Measurements from ENCODE around the gene RBM47. TPM values are rescaled to one million over a fixed set of nuclear protein-coding genes. Genes with fewer than 3 reads are reported as not detected.

The RBM47 gene
- total RNA-seq, 1 experiment from 2014 or later: 70.3 TPM

DNA sequence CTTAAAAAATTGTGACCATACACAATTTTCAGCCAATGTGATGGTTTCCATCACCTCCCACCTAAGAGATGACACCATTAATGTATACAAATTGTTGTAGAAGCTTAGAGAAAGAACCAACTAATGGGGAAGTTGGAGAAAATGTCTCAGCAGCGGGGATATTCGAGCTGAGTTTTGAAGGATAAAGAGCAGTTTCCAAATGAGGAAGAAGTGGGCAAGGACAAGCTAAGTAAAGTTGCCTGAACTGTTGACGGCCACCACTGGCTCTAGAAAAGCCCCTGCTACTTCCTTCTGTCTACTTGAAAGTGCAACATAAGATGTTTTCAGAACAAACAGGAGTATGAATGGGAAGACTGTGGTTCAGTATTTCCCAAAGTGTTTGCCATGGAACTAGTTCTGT lies 202.5 kb downstream of the RBM47 start:
- H3T11ph ChIP-seq (ENCODE audit: low read length): no peak overlapping the region
- no peak overlapping the region for H3K4ac ChIP-seq (ENCODE audit: low read depth, low read length)
- no peak overlapping the region for H4K5ac ChIP-seq (ENCODE audit: insufficient read length, low read depth, low read length)
- H4K20me1 ChIP-seq (ENCODE audit: control insufficient read depth, insufficient read depth, insufficient read length): no peaks in the 10 kb centered on the region
- H3K23me2 ChIP-seq (ENCODE audit: insufficient read length, low read depth, low read length, poor library complexity, severe bottlenecking): no peaks in the 10 kb centered on the region
- H2BK12ac ChIP-seq (ENCODE audit: insufficient read length, low read depth, low read length): no peak overlapping the region
- no peak overlapping the region for H3K14ac ChIP-seq (ENCODE audit: insufficient read depth, low read length)
- no peak overlapping the region for H4K91ac ChIP-seq (ENCODE audit: insufficient read length, low read depth, low read length)
- H3K18ac ChIP-seq (ENCODE audit: insufficient read length, low read depth, low read length): no peak overlapping the region
- H3K27me3 Mint-ChIP-seq (ENCODE audit: low read depth): no peaks in the 10 kb centered on the region
- no peak overlapping the region for H4K8ac ChIP-seq (replicated peaks; ENCODE audit: insufficient read length, low read depth, low read length)
- H3K4me1 ChIP-seq (ENCODE audit: insufficient read depth, low read length): no peaks in the 10 kb centered on the region
- no peak overlapping the region for H3K27ac ChIP-seq (ENCODE audit: insufficient read length, low read depth, low read length)
- H3K27me3 ChIP-seq (ENCODE audit: insufficient read depth, low read length): no peaks in the 10 kb centered on the region
- H3K27ac Mint-ChIP-seq: no peak overlapping the region
- H2AK5ac ChIP-seq (ENCODE audit: insufficient read length, low read length): no peak overlapping the region
- H3K9ac ChIP-seq (ENCODE audit: extremely low read depth, insufficient read length, low read length): no peak overlapping the region
- H2BK5ac ChIP-seq (ENCODE audit: insufficient read length, low read length): no peak overlapping the region
- no peak overlapping the region for H2BK20ac ChIP-seq (ENCODE audit: low read depth, low read length, poor library complexity, severe bottlenecking)
- no peak for DNase-seq
- H2BK120ac ChIP-seq (ENCODE audit: low read depth, low read length, poor library complexity, severe bottlenecking): no peak overlapping the region
- H2BK15ac ChIP-seq (ENCODE audit: low read depth, low read length): no peak overlapping the region
- no peak overlapping the region for H3K4me2 ChIP-seq (ENCODE audit: insufficient read depth, insufficient read length, low read length)
- H3K79me1 ChIP-seq (ENCODE audit: insufficient read depth, low read depth, low read length, poor library complexity, severe bottlenecking): no peaks in the 10 kb centered on the region
- no peak overlapping the region for H3K56ac ChIP-seq (ENCODE audit: insufficient read length, low read depth, low read length)
- H2AFZ ChIP-seq (ENCODE audit: low read length): no peak overlapping the region
- peaks cover 0 to 3% of the 10 kb centered on the region in 2 experiments; a peak in 1 of 4 replicates for H3K4me1 Mint-ChIP-seq
- H3K36me3 Mint-ChIP-seq (ENCODE audit: insufficient read depth in 1 of 3, low read depth in 3 of 3): peaks cover 35 to 75% (median 50%) of the 10 kb centered on the region in 3 experiments; a peak in 6 of 7 replicates
- H3K9me3 ChIP-seq (ENCODE audit: control insufficient read depth, low read depth, low read length): no peaks in the 10 kb centered on the region
- H3K79me2 ChIP-seq (ENCODE audit: insufficient read depth, low read length): no peaks in the 10 kb centered on the region
- WGBS (ENCODE audit: extremely low coverage, insufficient read length, low lambda C conversion rate): no CpG with 5 or more reads among the region's 3 CpGs
- no peak overlapping the region for H3K4me3 Mint-ChIP-seq
- no peak overlapping the region for H3K23ac ChIP-seq (ENCODE audit: insufficient read length, low read depth, low read length)
- TF ChIP-seq, protein P1, sequence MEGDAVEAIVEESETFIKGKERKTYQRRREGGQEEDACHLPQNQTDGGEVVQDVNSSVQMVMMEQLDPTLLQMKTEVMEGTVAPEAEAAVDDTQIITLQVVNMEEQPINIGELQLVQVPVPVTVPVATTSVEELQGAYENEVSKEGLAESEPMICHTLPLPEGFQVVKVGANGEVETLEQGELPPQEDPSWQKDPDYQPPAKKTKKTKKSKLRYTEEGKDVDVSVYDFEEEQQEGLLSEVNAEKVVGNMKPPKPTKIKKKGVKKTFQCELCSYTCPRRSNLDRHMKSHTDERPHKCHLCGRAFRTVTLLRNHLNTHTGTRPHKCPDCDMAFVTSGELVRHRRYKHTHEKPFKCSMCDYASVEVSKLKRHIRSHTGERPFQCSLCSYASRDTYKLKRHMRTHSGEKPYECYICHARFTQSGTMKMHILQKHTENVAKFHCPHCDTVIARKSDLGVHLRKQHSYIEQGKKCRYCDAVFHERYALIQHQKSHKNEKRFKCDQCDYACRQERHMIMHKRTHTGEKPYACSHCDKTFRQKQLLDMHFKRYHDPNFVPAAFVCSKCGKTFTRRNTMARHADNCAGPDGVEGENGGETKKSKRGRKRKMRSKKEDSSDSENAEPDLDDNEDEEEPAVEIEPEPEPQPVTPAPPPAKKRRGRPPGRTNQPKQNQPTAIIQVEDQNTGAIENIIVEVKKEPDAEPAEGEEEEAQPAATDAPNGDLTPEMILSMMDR (conservative IDR thresholded peaks at IDR 0.05): no peak
- H3K9me3 Mint-ChIP-seq: no peaks in the 10 kb centered on the region; a peak in 1 of 5 replicates

Data from H9 (cell line).